Iris pigment epithelial cell (primary cell): Measurements from ENCODE around the gene MBP.

ENCODE experiments used
- DNase-seq: peaks from one replicate; pipeline ENCODE4 v3.0.0-alpha.2; 2011; ENCODE audit warnings: low read depth

MBP gene

DNA sequence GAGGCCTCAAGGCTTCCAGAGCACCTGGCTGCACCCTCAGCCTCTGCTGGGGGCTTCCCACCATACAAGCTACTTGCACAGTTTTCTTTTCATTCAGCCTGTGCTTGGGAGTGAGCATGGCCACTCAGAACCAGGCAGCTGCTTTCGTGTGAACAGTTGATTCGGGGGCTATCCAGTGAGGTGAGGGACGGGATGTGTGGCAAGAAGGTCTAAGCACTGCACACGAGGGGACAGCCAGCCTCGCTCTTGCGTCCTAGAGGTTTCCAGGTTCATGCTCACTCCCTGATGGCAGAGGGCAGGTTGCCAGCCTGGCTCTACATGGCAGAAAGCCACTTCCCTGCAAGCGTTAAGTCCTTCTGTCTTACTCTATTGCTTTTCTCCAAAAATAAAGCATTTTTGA lies 146.2 kb downstream of the MBP start:
- DNase-seq = no peak

DNA sequence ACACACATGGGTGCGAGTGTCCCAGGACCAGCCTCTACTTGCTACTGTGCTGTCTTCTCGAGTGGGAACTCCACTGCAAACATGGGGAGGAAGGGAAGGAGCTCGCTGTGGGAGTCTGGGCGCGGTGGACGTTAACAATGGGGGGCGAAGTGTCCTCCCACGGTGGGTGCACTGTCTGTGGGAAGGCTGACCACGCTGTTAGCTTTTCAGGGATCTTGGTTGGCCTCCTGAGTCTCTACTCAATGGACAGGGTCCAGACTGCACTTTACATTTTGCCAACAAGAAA lies 146.7 kb downstream of the MBP start:
- DNase-seq = no peak

DNA sequence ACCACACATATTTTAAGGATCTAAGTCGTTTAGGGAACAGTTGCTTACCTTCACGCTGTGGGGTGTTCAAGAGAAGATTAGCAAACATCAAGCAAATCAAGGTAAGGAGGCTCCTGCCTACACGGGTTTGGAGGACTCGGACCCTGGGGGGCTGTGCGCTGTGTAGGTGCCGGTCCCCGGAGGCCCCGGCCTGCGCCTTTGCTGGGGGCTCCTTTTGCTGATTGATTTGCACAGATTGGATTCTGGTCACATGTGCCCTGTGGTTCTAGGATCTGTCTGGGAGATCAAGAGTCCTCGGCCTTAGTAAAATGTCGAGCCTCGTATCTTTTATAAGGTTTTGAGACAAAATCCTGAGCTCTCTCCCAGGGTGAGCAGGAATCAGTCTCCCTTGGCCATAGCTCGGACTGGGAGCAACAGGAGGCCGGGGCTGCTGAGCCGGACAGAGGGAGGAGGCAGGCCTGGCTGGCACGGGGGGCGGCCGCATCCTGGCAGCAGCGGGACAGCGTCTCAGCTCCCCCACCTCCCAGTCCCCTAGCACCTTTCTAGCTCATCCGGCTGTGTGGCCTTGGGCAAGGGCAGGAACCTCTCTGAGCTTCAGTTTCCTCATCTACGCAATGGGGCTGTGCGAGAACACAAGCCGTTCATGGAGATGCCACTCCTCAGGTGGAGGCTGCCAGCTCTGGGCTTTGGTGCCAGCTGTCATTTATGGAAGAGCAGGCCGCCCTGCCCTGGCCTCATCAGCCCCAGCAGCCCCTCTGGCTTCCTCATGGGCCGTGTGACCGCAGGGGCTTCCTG lies 147.2 kb downstream of the MBP start:
- DNase-seq = no peak

DNA sequence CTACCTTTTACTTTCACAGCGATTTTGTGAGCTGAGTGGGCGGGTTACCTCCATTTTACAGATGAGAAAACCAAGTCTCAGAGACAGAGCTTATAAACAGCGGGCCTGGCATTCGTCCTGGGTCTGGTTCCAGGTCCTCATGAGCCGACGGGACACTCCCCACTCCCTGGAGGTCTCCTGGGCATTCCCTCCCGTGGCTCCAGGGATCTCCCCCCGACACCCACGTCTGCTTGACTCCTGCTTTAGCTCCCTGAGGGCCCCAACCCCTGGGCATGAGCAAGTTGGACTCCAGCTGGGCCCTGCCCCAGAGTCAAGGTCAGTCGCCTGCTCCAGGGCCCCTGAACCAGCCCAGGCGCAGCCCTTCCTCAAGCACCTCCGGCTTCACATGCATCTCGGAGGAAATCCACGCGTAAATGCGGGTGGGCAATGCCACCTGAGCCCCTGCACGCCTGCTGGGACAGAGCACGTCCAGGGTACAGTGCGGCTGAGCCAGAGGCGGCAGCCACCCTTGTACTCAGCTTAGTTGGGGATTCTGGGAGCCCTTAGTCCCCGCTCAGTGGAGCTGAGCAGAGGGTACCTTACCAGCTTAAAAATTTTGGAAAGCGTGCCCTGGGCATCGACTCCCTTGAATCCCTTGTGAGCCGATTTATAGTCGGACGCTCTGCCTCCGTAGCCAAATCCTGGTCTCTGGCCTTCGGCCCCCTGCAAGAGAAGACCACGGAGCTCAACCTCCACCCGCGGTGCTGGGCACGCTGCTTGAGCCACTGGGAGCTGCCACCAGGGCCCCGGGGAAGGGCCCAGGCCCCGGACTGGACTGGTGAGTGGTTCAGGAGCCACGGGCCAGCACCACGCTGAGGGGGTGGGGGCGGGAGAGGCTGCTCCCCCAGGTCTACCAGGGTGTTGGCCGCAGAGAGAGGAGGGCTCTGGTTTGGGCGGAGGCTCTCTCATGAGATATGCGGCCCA lies 148.1 kb downstream of the MBP start:
- no peak for DNase-seq

DNA sequence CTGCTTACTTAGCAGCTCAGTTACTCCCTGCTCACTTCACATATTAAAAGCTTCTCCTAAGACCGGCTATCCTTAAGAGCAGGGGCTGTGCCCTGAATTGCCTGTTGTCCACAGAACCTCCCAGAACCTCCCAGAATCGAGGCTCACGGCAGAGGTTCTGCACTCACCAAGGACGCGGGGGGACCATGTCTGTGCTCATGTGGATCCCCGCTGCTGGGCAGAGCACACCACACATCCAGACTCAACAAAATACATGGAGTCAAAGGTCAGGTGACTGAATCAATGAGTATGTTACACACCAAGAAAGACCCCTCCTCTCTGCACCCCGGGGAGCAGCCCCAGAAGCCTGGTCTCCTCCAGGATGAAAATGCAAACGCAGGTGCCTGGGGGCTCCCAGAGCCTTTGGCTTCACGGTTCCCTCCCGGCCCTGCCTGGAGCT lies 149.0 kb downstream of the MBP start:
- DNase-seq = no peak

DNA sequence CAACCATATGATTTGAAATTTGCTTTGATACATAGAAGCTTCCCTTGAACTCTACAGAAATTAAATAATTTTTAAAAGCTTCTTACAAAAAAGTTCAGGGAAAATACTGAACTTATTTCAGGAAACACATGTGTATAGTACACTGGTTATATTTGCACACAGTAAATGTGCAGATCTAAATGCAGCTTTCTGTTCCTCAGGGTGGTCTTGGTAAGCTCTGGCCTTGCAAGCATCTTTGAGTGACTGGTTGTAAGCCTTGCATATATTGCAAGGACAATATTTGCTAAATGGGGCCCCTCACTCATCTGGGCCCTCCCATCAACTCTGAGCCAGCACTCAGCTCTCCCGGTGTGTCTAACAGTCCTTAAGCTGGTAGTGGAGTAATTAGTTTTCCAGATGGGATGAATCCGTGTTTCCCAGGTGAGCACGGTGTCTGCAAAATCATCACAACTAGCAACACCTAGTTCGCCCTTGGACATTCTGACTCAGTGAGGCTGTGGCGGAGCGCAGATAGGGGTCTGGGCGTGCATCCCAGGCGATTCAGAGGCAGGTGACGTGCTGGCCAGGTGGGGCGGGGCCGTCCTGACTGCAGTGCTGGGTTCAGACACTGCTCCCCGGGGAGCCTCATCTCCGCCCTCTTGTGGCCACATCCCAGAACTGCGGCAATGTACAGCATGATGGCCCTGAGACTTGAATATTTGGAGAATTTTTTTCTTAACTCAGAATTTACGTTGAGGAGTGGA lies 149.6 kb downstream of the MBP start:
- peak; percentile 74 for DNase-seq

DNA sequence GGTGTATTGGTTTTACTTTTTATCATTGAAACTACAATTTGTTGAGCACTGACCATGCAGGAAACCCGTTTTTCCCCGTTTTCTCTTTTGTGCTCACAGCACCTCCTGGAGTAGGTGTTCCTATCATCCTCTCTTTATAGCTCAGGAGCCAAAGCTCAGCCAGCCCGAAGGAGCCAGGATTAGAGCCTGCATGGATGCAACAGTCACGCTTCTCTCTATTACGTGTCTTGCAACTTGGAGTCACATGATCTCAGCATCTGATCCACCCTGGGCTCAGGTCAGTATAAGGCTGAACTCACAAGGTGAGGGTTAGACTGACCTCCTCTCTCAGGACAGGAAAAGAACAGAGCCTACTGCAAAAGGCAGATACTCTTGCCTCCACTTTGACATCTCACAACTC lies 150.5 kb downstream of the MBP start:
- DNase-seq = no peak

DNA sequence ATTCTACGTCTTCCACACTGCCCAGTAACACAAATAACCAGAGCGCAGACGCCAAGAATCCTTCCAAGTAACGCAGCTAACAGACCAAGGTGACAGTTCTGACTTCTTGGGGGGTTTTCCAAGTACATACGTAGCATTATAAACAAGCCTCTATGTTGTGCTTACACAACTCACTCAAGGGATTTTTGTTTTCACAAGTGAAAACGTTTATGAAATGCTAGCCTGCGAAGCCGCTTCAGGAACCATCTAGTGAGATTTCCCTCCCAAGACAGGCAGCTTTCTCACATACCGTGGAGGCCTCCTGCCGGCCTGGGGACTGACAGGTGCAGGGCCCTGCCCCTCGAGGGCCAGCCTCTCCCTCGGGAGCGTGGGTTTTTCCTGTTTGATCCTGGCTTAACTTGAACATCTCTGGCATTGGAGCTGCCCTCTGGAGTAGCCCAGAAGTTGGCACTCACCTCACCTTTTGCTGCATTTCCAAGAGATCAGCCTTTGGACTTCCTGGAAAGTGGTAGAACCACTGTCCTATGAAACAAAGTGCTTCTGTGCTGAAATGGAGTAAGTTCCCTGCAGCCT lies 151.1 kb downstream of the MBP start:
- DNase-seq = no peak

DNA sequence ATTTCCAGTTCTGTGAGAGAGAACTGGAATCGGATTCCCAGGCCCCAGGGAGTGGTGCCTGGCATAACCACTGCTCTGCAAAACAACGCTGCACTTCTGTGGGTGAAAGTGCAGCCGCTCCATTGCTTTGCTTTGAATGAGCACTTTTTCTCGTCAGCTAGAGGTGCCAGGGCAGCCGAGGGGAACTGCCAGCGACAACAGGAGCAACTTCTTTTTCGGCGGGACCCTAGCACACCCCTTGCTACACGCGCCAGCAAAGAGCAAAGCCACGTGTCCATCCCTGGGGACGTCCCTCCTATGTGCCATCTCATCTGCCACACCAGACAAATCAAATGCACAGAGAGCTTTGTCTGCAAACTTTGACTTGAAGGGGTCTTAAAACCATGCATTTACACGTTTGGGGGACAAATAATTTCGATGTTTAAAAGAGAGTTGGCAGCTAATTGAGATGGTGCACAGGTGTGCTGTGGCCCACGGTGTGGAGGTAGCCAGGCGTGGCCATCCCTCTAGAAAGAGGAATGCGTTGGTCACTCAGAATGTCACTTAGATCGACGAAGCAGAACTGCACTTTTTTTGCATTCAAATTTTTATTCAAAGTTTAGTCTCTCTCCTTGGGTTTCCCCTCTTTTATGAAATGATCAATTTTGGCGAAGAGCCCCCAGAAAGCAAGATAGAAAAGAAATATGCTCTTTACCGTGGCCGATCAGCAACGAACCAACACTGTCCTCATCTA lies 151.8 kb downstream of the MBP start:
- DNase-seq = no peak

DNA sequence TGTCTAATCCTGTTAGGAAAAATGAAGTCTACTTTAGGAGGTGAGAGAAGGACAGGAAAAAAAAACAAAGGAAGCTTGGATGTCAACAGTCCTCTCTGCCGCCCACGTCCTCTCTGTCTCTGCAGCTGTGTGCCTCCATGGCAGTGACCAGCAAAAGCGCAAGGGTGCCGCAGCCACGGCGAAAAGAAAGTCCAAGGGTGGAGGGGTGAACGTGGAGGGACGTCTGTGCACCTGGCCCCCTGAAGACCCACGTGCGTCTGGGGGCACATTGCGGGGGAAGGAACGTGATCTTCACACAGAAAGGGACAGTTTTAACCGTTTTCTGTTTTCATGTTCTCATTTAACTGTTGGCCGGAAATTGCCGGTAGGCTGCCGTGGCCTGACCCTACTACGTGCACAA lies 152.7 kb downstream of the MBP start:
- DNase-seq = no peak

DNA sequence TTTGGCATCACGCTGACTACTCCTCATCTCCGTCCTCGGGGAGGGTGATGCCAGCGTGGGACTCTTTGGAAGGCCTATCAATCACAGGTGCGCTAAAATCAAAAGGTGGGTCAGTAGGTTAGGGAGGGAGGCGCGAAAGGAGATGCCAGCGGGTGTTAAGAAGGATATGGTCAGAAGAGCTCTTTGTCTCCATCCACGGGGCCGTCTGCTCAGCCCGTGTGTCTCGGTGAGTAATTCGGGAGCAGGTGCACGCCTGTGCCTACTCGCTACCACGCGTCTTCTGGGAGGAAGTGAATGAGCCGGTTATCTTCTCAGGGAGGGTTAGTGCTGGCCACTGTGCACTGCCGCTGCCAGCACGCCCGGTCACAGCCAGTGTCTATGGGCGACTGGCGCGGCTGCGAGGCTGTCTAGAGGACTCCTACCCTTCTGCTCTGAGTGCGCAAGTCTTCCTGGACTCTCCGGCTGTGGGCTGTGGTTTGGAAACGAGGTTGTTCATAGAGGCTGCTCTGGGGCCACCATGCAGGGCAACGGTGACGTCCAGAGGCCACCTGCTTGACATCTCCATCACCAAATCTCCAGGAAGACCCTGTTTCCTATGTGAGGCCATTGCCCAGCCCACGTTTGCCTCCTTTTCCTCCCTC lies 153.4 kb downstream of the MBP start:
- no peak for DNase-seq

DNA sequence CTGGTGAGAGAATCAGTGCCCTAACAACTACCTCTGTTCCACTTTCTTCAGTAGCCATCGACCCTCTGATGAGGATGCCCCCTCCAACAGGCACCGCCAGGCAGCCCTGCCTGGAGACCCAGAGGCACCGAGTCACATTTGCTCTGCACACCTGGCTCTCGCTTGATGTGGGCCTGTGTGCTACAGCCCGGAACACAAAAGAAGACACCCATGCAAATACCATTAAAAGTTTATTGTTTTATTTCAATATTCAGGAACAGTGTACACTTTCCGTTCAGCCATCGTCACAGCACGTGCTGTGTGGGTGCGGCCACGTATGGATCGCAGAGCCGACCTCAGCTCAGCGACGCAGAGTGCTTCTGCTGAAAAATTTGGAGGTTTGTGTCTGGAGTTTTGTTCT lies 154.0 kb downstream of the MBP start:
- DNase-seq = no peak

DNA sequence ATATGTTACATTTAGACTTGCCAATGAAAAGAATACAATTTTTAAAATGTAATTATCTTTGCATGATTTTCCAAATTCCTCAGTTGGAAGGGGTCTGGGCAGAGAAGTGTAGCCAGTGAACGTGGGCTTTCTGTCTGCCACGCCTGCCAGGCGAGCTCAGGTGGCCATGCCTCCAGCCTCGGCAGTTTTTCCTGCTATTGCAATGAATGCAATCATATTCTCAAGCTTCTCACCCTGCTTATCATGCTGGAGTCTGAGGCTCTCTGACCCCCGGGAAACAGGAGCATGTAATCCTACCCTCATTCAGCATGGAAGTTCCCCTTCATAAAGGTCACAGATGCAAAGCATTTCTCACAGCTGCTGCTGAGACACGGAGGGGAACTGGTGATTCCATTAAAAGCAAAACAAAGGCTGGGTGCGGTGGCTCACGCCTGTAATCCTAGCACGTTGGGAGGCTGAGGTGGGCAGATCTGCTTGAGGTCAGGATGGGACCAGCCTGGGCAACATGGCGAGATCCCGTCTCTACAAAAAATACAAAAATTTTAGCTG lies 154.8 kb downstream of the MBP start:
- DNase-seq = no peak

DNA sequence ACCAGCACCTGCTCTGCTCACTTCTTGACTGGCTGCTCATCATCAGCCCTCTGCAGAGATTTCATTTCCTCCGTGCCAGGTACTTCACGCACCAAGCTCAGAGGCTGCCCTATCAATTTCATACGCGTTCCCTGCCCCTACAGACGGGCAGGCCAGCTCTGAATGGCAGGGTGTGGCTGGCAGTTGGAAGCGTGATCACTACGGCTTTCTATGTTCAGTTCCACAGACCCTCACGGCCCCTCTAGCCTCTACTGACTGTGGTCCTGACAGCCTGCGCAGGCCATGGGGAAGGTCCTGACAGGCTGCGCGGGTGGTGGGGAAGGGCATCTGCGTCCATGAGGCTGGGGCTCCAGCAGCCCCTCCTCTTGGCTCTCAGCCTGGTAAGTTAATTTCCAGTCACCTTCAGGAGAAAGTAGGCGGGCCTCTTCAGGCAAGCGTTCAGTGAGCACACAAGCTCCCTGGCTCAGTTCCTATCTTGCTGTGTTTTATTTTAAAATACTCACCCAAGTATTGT lies 155.4 kb downstream of the MBP start:
- no peak for DNase-seq

DNA sequence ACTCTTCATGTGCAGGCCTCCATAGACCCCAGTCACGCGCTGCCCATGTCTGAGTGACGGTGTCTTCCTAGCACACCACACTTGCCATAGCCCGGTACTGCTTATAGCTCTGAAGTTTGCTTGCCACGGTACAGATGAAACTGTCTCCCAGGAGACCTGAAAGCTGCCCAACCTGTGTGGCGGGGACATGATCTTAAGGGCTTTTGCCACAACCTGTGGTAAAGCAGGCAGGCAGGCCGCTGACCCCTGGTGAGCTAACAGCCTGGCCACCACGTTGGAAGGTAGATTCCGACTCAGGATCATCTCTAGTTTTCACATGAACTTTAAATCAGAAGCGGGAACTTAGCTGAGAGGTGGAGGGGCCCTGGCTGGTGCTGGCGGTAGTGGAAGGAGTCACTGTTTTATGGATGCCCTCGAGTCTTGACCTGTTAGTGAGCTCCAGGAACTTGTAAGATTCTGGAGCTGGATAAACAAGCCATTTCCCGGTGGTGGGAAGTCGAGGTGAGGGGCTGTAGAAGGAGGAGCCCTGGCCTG lies 156.9 kb downstream of the MBP start:
- DNase-seq = no peak

DNA sequence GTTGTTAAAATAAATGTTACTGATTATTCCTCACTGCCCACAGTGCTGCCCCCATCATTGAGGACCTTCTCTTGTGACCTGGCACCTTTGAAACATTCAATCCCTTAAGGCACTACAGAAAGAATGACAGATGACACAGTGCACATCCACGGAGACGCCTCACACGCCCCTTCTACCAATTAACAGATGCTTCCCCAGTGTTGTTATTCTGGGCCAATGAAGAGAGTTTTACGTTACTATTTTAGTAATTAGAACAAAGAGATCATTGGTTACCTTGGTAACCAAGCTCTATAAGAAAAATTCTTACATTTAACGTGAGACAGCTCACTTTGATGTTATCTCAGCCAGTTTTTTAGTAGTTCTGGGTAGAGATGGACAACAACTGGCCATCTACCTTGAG lies 158.2 kb downstream of the MBP start:
- DNase-seq = no peak

DNA sequence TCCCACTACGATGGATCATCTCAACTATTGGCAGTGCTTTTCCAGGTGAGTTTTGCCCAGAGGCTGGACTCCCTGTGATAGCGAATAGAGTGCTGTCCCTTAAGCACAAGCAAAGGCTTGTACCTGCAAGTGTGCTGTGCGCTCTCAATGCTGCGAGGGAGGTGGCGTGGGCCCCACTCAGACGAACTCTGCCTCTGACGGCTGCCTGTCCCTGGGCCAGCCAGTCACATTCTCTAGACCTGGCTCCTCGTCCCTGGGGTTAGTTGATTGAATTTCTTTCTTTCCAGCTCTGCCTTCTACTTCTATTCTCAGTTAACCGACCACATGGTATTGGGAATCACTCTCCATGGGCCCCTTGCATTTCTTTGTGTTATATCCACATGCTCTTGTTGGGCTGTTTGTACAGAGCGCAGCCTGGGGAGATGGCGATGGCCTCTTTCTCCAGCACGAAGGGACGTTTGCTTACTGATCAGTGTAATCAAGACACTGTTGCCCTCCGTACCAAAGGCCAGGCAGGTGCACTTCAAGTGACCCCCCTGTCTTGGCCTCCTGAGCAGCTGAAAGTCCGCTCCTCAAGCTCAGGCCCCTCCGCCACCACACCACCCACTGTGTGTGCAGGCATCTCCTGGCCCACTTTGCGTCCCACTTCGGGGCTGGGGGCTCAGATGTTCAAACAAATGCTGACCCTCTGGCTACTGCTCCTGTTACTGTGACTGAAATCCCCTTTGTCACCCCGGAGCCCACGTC lies 158.9 kb downstream of the MBP start:
- no peak for DNase-seq

DNA sequence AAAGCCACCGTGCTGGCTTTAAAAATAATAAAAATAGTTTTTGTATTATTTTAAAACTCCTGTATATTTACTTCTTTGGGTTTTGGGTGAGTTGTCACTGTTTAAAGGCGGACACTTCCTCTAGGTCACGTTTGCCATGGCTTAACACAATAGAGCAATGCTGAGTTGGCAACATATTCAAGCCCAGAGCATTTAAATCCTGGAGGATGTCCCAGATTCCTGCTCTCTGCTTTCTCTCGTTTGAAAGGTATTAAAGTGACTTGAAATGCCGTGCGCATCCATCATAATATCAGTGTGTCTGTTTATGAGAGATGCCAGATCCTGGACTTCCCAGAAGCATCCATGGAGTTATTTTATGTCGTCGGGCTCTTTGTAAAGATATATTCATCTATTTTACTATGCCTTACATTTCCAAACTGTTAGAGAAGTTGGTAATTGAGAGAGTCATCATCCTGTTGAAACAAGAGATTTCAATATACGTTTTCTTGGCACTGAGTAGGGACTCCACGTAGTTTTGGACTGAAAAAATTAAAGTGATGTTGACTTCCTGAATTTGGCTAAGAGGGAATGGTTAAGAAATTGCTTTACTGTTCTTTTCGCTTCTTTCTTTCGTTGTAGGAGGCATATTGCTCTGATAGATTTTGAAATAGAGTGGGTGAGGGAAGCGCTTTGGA lies 159.6 kb downstream of the MBP start:
- DNase-seq = no peak

DNA sequence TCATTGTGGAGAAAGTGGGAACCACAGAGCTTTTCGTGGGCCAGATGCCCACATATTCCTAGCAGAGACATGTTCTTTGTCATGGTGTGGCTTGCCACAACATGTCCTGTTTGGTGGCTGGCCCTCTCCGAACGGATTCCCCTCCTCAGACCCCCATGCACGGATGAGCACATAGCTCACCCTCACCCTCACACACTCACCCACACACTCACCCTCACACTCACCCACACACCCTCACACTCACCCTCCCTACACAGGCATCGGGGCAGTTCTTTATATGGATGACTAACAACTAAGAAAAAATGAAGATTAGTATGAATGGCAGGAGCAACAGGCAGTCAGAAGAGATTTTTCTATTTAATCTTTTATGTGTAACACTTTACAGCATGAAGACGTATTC lies 160.3 kb downstream of the MBP start:
- DNase-seq = no peak
